A673 (cell line): Measurements from ENCODE around the gene TEX14. TPM values are rescaled to one million over a fixed set of nuclear protein-coding genes. Genes with fewer than 3 reads are reported as not detected.

Experiments used
- BruUV-seq: library from RNA; stranded (reverse); fragments of 400-500 nt; replicated peaks from 2 replicates; lab custom pipeline; 2021; lab: Mats Ljungman, UMichigan
- CTCF ChIA-PET: fragments of 300-600 bp; sonication (Branson Sonifier 250); formaldehyde crosslinking; loops from one replicate; lab custom pipeline; 2022; ENCODE audit warnings: antibody characterized with exemption; lab: Charles Lee
- POLR2A ChIA-PET: fragments of 300-600 bp; sonication (Branson Sonifier 250); formaldehyde crosslinking; loops from one replicate; lab custom pipeline; 2022; ENCODE audit warnings: antibody characterized with exemption; ENCODE audit not compliant: low non-redundant PET; lab: Charles Lee
- DNase-seq: peaks from one replicate; pipeline ENCODE4 v3.0.0-alpha.2; 2015; ENCODE audit warnings: low spot score
- H3K27ac ChIP-seq: fragments of 200-600 bp; sonication (generic); 2 replicates; pipeline ENCODE4 v1.5.1; 2016; ENCODE audit warnings: mixed run types, low read depth, mild to moderate bottlenecking, mixed read lengths, antibody characterized with exemption, low read length; ENCODE audit not compliant: poor library complexity, severe bottlenecking
- H3K27me3 ChIP-seq: fragments of 200-600 bp; sonication (generic); replicated peaks from 2 replicates; pipeline ENCODE4 v1.6.1; 2017; ENCODE audit warnings: mixed run types, low read depth, mild to moderate bottlenecking, mixed read lengths, antibody characterized with exemption, low read length; ENCODE audit not compliant: insufficient read depth, poor library complexity
- H3K36me3 ChIP-seq: fragments of 200-600 bp; sonication (generic); 2 replicates; pipeline ENCODE4 v1.6.1; 2016; ENCODE audit warnings: mixed run types, mild to moderate bottlenecking, mixed read lengths, antibody characterized with exemption, low read length; ENCODE audit not compliant: insufficient read depth, poor library complexity, severe bottlenecking
- H3K4me1 ChIP-seq: fragments of 200-600 bp; sonication (generic); 2 replicates; pipeline ENCODE4 v1.6.1; 2017; ENCODE audit warnings: mixed run types, mild to moderate bottlenecking, mixed read lengths, antibody characterized with exemption, low read length; ENCODE audit not compliant: insufficient read depth, poor library complexity, severe bottlenecking
- H3K4me3 ChIP-seq: fragments of 200-600 bp; sonication (generic); 2 replicates; pipeline ENCODE4 v1.5.1; 2016; ENCODE audit warnings: low read depth, mixed run types, mild to moderate bottlenecking, mixed read lengths, low read length; ENCODE audit not compliant: poor library complexity, severe bottlenecking
- H3K9me3 ChIP-seq: fragments of 200-600 bp; sonication (generic); 2 replicates; pipeline ENCODE4 v1.6.1; 2016; ENCODE audit warnings: mixed run types, low read depth, mild to moderate bottlenecking, mixed read lengths, antibody characterized with exemption, low read length; ENCODE audit not compliant: poor library complexity, severe bottlenecking
- CTCF ChIP-seq: fragments of 300-800, 200-600 bp; sonication (generic); conservative IDR thresholded peaks from 2 replicates; pipeline ENCODE4 v1.5.1; 2017; ENCODE audit warnings: low read depth, mild to moderate bottlenecking, antibody characterized with exemption, low read length, moderate library complexity, mixed read lengths
- EZH2 ChIP-seq: fragments of 200-600 bp; sonication (generic); IDR thresholded peaks from 2 replicates; pipeline ENCODE4 v1.6.1; 2017; ENCODE audit warnings: borderline replicate concordance, low read depth, mild to moderate bottlenecking, mixed read lengths, antibody characterized with exemption, low read length; ENCODE audit not compliant: poor library complexity, severe bottlenecking
- intact Hi-C: fragments of 100-400 bp; cut with micrococcal nuclease; formaldehyde crosslinking; loops from one replicate; pipeline ENCODE4 v1.10.0; 2022; ENCODE audit not compliant: unreplicated experiment
- total RNA-seq: library from RNA; stranded (reverse); gene quantifications from 2 replicates; pipeline ENCODE4 v1.2.3, GENCODE V29; 2021

The TEX14 gene
- total RNA-seq, 1 experiment from 2014 or later, result 0.26 TPM

GRCh38 chr17:58621174-58621573 lies 70.7 kb downstream of the TEX14 start:
- Histone ChIP-seq H3K27me3 (no peaks in the 10 kb centered on the region), H3K4me1 (no peaks in the 10 kb centered on the region), H3K4me3 (no peak overlapping the region), H3K27ac (no peak overlapping the region), H3K9me3 (no peaks in the 10 kb centered on the region), H3K36me3 (no peaks in the 10 kb centered on the region)
- TF ChIP-seq EZH2 (no peak), CTCF (no peak)
- intact Hi-C loops, result no loop called here
- ChIA-PET CTCF (no interaction called here), POLR2A (interaction anchor here (1.0 kb wide), 1 partner anchor 11 kb away, joined by 4 read pairs; no protein-coding TSS in a partner anchor)
- no peak for DNase-seq
- BruUV-seq, result no TSS peak

- no TSS peak for BruUV-seq
- DNase-seq, result no peak
- intact Hi-C loops, result no loop called here
- ChIA-PET CTCF (no interaction called here), POLR2A (no interaction called here)
- TF ChIP-seq CTCF (no peak), EZH2 (no peak)
- H3K36me3 ChIP-seq, result no peaks in the 10 kb centered on the region
- H3K9me3 ChIP-seq, result no peaks in the 10 kb centered on the region
- H3K4me1 ChIP-seq, result no peaks in the 10 kb centered on the region
- H3K4me3 ChIP-seq, result no peak overlapping the region
- H3K27ac ChIP-seq, result no peak overlapping the region
- H3K27me3 ChIP-seq, result no peaks in the 10 kb centered on the region
These were observed 73.5 kb downstream of the TEX14 start for GRCh38 chr17:58618336-58618735.

- intact Hi-C loops, result no loop called here
- ChIA-PET POLR2A (no interaction called here), CTCF (no interaction called here)
- Histone ChIP-seq H3K27me3 (no peaks in the 10 kb centered on the region), H3K27ac (no peak overlapping the region), H3K4me3 (no peak overlapping the region), H3K9me3 (no peaks in the 10 kb centered on the region), H3K36me3 (no peaks in the 10 kb centered on the region), H3K4me1 (no peaks in the 10 kb centered on the region)
- BruUV-seq, result no TSS peak
- no peak for TF ChIP-seq EZH2
- DNase-seq, result no peak
These were observed 74.3 kb downstream of the TEX14 start for GRCh38 chr17:58617563-58617962.
